Glomerular endothelial cell (primary cell): ENCODE data around the gene AFAP1. TPM values are rescaled to one million over a fixed set of nuclear protein-coding genes. Genes with fewer than 3 reads are reported as not detected.

ENCODE experiments used
- DNase-seq: peaks from one replicate; pipeline ENCODE4 v3.0.0-alpha.2; 2011; ENCODE audit warnings: low read depth, low spot score; ENCODE audit errors: extremely low read depth
- total RNA-seq: library from RNA; depleted of rRNA; stranded (reverse); fragments of >200 nt; gene quantifications from 2 replicates; pipeline ENCODE4 v1.2.3, GENCODE V29; 2015

The AFAP1 gene
- total RNA-seq, 1 donor from 2014 or later: 92.8 TPM

DNA sequence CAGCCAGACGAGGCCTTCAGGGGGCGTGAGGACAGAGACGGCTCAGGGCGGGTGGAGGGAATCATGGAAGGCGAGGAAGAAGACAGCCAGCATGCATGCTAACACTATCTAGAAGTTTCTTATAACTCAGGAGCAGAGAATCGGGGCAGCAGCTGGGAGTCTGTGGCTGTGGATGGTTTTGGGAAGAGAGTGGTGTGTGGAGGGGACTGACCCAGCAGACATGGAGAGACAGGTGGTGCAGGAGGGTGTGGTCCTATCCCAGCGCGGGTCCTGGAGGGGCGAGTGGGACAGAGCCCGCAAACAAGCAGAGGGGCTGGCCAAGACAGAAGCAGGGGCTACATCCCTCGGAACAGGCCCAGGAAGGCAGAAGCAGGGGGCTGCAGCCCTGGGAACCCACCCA lies 192.1 kb downstream of the AFAP1 start:
- DNase-seq: no peak

DNA sequence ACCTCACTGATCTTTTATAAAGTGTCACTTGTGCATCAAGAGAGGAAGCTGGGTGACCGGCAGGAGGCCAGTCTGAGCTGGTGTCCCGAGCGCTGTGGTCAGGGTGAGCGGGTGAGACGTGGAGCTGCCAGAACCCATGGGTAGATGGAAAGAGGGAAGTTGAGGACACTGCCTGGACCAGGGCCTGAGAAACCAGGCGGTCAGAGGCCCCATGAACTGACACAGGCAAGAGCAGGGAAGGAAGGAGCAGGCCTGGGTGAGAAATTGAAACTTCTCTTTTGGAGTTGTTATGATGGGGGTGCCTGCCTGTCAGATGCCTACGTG lies 192.6 kb downstream of the AFAP1 start:
- DNase-seq: no peak

DNA sequence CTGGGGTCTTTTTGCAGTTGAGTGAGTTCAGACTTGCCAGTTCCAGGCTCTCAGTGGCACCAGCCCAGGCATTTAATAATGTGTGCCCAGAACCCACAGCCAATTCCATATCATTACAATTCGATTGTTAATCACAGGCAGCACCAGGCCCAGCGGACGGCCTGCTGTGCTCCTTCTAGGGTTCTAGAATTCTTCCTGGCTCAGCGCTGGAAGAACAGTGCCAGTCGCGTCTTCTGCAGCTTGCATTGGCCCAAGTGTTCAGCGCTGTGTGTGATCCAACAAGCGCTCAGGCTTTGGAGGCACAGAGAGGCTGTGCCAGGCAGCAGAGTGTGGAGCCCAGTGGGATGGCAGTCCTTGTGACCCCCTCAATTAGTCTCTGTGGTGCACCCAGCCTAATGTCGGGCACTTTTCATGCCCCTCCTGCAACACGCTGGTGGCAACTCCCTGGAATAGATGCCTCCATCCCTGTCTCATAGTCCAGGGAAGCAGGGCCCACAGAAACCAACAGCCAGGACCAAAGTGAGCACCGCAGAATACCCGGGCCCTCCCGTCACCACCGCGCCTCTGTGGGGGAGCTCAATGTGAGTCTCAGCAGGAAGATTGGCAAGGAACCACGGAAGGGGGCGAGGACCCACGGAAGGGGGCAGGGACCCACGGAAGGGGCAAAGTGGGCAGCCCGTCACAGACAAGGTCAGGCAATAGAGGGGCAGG lies 193.2 kb downstream of the AFAP1 start:
- DNase-seq: no peak

DNA sequence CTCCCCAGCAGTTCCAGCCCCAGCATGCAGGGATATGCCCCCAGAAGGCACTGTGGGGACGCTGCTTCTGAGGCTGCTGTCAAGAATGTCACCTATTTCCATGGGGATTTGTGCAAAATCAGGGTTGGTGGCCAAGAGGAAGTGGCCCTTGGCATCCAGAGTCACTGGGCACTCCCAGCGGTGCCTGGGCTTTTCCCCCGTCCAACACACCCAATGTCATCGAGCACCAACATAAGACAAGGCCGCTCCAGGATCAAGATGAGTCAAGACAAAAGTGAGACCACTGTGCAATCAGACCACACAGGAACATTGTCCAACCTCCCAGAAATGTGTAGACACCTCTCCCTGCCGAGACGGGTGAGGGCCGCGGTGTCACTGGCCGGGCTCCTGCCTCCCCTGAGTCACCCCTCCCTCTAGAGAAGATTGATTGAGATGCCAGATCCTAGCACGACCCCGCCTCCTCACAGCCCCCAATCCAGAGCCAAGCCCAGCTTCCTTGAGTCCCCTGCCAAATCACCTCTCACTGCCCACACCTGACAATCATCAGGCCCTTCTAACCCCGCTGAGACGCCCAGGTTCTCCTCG lies 194.3 kb downstream of the AFAP1 start:
- DNase-seq: no peak

DNA sequence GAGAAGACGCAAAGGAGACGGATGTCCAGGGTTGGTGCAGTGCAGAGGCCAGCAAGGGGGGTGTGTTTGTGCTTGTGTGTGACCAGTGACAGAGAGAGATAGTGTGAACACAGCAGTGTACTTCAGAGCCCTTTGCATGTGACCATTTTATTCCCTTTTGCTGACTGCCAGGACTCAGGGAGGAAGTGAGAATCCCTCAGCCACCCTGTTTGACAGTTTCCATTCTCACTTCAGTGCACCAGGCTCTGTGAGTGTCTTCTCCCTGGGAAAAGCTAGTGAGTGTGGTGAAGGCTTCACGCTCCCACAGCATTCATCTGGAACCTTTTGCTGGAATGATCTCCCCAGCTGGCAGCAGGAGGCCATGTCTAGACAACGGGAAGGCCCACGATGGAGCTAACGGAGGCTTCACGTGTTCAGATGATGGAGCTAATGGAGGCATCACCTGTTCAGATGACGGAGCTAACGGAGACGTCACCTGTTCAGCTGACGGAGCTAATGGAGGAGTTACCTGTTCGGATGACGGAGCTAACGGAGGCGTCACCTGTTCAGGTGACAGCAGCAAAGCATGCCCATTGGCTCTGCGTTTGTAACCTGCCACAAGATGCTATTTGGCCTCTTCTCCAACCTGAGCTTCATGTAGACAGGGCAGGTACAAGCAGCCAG lies 195.4 kb downstream of the AFAP1 start:
- no peak for DNase-seq

DNA sequence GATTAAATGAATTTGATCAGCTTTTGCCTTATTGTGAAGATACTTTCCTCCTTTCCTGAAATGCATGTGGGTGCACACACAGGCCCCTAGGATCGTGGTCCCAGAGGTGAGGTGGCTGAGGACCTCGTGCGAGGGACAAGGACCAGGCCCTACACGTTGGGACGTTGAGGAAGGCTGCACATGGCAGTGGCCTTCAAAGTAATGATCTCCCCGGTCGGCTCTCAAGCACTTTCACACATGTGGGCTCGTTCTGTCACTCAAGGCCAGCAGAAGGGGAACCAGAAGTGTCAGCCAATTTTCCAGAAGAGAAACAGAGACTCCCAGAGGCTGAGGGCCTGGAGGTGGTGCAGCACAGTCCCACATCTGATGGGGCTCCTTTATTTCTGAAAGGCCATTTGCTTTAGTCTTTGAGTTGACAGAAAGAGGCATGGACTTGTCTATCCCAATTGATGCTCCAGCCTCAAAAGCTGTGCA lies 196.8 kb downstream of the AFAP1 start:
- no peak for DNase-seq

DNA sequence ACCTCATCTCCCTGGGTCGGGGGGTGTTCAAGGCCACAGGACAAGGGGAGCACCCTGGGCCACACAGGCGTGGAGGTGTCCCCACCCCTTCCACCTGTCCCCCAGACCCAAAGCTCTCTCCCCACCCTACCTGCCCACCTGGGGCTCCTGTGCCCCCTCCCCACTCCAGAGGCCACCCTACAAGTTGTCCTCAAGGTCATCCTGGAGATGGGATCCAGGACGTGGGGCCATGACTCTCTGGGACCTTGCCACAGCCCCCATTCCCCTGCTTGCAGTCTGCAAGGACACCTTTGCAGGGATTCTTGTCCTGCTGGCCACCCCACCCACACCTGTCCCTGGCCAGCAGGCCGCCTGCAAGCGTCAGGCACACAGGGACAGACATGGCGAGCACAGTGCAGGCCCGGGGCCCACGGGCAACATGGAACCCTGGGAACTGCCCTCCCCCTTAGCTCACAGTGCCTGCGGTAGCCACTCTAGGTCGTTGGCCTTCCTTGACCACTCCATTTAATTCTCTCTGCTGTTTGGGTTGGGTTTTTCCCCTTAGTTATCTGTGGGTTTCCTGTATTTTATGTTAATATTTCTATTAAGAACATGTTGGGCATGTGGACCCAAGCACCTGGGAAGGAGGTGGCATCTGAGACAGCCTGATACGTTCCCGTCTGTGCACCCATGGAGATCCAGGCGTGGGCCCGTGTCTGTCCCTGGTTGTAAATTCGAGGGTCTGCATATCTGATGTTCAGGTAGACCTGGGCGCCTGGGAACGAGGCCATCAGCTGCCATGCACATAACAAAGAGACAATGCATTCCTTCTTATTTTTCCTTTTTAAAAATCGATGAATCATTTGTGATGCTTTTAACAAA lies 197.5 kb downstream of the AFAP1 start:
- DNase-seq: no peak

DNA sequence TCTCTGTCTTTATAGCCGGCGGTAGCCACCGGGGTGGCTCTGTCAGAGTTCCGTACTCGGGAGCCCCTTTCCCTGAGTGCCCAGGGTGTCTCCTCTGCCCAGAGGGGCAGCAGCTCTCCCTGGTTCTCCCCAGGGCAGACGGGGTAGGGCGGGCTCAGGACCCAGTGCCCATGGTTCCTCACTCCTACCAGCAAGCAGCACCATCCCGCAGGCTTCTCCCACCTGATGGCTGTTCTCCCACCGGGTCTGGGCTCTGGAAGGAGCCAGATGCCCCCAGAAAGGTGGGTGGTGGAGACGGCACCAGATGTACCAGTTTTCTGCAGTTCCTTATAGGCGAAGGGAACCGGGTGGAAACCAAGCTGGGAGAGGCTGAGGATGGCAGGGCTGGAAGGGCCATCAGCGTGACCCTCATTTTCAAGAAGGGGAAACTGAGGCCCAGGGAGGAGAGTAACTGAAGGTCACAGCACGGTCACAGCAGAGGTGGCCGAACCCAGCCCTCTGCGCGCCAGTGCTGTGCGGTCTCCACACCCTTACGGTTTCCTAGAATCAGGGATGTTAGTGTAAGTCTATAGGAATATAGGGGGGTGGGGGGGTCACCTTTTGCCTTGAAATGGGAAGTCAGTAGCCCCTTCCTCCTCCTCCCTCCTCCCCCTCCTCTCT lies 198.7 kb downstream of the AFAP1 start:
- DNase-seq: no peak

DNA sequence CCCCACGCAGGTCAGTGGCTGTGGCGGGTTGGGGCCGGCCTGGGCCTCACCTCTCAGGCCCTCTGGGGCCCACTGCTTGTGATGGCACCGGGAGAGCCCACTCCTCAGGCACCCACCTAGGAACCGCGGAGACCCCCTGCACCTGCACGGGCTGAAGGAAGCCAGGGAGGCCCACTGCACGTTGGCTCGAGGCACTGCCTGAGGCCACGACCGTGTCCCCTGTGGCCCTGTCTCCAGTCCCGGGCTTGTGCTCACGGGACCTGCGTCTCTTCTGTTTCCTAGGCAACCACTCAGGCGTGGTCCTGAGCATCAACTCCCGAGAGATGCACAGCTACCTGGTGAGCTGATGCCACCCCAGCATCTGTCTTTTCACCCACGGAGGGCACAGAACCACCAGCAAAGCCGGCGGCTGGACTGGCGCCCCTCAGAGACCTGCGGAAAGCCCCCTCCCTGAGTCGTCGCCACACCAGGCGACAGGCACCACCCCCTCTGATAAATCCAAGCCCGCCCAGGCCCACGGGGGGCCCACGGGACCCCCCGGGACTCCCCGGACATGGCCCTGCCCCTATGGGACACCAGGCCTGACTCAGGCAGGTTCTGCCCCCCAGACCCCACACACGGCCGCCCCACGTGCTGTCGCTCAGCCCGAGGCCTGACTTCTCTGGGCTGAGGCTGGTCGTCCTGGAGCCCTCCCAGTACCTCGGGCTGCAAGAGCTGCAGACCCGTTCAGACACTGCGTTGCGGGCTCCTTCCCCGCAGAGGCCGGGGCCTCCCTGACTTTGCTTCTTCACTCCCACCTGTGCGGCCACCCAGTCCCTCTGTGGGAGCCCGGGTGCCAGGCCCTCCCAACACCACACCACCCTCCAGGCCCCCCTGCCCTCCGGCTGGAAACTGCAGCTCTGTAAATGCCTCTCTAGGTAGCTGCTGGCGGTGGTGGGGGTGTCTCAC lies 199.5 kb downstream of the AFAP1 start:
- no peak for DNase-seq

DNA sequence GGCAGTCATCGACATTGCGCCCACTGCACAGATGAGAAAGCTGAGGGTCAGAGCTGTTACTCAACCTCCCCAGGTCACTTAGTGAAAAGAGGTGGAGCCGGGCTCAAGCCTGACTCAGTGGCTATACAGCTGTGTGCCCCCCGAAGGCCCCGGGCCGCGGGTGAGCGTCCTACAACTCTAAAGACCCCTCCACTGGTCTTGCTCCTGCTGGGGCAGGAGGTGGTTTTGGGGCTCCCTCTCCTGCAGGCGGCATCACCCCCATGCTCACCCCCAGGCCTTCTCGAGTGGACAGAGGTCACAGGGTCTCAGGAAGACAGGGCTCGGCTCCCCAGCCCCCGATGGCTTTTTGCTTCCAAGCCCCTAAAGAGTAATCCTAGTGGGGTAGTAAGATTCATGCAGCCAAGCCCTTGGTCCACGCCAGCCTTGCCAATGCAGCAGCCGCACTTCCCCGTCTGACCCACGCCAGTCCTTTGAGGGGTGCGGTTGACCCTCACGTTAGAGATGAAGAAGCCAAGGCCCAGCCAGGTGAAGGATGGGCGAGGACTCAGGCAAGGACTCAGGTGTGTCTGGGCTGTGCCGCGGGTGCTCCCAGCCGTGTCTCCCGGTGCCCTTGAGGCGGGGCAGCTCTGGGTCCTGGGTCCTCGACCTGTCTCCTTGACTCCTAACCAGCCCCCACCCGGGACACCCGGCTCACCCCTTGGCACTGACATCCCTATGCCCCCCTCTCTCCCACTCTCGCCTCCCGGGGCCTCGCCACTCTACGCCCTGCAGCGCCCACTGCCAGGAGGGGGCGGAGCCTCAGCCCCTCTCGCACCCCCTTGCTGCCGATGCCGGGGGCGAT lies 200.4 kb downstream of the AFAP1 start:
- no peak for DNase-seq

DNA sequence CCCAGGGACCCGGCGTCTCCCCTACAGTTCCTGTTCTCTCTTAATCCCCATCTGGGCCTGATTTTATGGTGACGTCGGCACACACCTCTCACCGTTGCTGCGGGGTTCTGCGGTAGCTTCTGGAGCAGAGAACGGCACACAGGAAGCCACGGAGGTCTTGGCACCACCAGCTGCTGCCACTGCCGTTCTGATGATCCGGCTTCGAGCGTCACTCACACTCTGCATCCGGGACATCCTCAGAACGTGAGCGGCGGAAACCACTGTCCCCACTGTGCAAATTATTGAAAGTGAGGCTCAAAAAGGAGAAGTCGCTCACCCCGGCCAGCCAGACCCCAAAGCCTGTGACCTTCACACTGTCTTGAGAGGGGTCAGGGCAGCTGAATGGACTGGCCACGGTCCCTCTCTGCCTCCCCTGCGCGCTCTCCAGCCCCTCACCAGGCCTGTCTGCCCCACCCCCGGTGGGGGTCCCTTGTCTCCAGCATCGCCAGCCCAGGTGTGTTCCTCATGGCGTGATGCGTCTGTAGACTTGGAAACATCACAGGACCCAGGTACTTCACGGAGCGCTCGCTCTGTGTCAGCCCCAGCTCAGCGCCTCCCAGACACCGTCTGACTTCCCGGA lies 201.1 kb downstream of the AFAP1 start:
- DNase-seq: no peak

DNA sequence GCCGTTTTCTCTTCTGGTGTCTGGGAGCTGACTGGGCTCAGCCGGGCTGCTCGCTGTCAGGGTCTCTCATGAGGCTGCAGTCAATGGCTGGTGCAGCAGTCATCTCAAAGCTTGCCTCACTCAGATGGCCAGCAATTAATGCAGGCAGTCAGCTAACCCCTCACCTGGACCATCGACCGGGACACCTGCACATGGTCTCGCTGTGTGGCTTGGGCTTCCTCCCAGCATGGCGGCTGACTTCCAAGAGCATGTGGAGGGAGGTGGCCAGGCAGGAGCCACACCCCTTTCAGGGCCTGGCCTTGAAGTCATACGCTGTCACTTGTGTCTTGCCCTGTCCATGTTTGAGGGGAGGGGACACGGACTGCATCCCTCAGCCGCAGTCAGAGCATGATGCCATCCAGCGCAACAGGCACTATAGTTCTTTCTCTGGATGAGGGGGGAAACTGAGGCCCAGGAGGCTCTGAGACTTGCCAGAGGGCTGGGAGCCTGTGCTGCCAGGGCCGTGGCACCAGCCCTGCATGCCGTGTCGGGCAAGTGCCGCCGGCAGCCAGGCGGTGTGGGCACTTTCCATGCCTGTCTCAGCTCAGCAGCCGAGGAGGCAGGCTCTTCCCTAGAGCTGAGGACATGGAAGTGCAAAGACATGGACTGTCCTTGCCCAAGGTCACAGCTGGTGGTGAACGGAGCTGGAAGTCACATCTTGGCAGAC lies 201.8 kb downstream of the AFAP1 start:
- no peak for DNase-seq

DNA sequence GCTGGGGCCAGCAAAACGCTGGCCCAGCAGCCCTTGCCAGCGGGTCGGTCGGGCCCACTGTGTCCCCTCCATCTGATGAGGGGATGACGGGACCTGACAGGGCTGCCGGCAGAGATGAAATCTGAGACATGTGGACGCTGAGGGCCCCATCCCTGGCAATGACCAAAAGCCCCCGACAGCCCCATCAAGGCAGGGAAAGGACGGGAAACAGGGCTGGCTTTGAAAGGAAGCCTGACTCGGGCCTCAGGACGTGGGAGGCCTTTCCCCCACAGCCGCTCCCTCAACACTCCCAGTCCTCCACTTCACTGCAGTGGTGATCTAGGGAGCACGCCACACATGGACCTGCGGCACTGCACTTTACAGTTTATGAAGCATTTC lies 202.4 kb downstream of the AFAP1 start:
- no peak for DNase-seq

DNA sequence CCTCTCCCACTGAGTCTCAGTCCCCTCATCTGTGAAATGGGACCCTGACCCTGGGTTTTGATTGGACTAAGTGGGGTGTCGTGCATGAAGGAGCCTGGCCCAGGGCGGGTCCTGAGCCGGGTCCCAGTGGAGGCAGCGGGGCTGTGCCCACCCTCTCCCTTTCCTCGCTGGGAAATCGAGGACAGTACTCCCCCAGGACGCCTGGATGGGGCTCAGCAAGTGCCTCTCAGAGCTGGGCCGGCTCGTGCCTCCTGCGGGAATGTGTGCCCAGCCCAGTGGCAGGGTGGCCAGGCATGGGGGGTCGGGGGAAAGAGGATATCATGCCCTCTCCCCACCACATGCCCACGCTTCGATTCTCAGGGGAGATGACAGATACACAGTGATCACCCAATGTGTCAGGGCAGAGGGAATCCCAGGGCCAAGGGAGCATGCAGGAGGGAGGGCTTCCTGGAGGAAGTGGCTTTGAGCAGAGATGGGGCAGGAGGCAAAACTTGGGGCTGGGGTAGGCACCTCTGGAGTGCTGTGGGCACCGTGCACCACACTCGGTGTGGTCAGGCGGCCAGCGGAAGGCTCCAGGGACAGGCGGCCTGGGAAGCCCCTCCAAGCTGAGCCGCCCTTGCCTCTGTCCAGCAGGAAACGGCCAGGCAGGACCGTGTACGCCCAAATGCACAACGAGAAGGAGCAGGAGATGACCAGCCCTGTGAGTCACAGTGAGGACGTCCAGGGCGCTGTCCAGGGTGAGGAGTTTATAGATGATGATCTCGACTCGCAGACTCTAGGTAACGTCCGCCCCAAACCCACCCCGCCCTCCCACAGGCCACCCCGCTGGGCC lies 203.0 kb downstream of the AFAP1 start:
- DNase-seq: no peak

DNA sequence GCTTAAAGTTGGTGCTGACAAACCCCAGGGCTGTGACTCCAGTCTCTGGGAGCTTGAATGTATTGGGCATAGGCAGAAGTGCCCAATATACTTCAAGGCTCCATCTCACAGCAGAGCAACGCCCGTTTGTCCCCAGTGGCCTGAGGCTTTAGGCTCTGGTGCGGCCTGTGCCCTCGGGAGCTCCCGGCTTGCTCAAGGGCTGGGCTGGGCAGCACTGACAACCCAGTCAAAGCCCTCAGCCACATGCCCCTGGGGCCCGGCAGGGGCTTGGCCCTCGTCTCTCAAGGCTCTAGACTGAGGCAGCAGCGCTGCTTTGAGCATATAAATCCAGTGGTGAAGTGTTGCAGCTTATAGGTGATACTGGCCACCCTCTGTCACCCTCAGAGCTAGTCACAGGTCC lies 203.7 kb downstream of the AFAP1 start:
- no peak for DNase-seq

DNA sequence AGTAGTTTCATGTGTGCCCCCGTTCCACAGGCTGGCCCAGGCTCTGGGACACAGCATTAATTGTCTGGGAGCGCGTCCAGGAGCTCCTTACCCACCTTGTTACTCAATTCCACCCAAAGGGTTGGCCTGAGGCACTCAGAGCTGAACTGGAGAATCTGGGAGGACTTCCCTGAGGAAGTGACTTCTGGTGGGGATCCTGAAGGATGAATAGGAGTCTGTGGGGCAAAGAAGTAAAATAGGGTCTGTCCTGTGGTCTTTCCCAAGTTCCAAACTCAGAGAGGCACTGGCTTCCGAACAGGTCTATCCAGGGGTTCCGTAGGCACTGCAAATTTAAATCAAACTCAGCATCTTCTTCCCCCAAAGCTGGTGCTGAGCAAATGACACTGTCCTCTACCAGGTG lies 204.3 kb downstream of the AFAP1 start:
- no peak for DNase-seq
